Glomerular visceral epithelial cell (primary cell): ENCODE measurements around the gene NUDT16L1.

Experiments used
- DNase-seq: peaks from one replicate; pipeline ENCODE4 v3.0.0-alpha.2; 2016; ENCODE audit errors: extremely low spot score

The NUDT16L1 gene

DNA sequence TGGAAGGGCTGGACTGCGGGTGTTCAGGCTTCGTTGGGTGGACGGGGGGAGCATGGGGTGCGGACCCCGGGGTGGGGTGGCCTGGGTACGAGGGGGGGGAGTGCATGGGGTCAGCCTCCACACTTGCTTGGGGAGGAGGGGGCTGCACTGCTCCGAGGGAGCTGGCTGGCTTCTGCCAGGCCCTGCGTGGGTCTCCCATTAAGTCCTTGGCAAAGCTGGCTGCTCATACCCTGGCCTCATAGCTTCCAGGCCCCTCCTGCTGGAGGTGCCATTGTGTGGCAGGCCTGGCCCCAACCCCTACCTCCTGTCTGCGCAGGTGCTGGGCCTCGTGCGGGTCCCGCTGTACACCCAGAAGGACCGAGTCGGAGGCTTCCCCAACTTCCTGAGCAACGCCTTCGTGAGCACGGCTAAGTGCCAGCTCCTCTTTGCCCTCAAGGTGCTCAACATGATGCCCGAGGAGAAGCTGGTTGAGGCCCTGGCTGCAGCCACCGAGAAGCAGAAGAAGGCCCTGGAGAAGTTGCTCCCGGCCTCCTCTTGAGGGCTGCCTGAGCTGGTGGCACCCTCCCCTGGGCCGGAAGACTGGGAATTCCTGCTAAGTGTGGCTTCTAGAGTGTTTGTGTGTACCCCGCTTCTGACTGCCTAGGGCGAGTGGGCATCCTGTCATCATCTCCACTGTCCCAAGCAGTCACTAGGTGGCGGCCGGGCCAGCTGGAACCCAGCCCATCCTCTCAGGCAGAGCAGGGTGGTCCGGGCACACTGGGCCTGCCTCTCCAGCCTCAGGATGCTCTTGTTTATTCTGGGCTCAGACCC lies 1.5 kb downstream of the NUDT16L1 start:
- no peak for DNase-seq

GRCh38 chr16:4695473-4696171 lies 2.3 kb downstream of the NUDT16L1 start:
- no peak for DNase-seq

DNA sequence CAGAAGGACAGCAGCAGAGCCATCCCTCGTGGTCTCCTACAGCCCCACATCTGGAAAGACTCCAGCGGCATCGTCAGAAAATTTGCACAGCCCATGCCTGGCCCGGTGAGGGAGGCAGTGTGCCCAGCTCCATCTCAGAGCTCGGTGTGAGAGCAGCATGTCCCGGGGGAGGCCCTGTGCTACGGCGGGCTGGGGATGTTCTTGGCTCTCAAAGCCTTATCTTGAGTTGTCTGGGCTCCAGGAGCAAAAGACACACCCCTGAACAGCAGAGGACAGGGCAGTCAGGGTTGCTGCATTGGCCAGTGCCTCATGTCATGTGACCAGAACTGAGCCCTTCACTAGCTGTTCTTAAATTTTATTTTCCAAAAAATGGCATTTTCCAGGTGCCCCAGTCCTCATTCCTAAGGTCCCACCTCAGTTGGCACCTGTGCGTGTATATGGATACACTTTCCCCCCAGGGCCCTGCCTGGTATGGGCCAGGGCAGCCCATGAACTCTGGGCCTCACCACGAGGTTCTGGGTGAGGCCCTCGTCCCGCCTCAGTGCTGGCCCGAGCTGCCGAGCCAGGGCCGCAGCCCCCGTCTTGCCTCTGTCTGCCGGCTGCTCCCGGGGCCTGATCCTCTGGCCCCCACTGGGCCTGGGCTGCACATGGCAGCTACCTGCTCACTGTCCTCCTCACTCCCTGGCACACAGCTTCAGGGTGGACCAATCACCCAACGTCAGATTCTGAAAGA lies 3.0 kb downstream of the NUDT16L1 start:
- DNase-seq, result no peak

GRCh38 chr16:4696905-4697847 lies 3.8 kb downstream of the NUDT16L1 start:
- DNase-seq, result no peak

DNA sequence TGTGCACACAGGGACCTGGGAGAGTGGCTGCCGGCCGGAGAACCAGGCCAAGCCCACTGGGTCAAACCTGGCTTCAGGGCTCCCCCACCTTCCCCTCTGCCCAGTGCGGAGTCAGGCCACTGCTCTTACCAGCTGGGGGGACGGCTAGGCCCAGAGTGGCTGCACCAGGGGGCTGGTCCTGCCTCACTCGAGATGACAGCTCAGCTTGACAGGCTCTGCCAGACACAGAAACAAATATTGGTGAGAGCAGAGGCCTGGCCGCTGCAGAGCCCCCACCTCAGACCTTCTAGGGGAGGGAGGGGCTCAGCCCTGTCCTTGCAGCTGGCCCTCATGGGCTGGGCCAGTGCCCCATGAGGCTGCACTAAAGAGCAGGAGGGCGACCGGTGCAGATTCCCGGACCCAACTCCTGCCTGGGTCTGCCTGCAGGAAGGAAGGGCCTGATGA lies 4.5 kb downstream of the NUDT16L1 start:
- DNase-seq, result no peak

- DNase-seq, result no peak
Measured at GRCh38 chr16:4698321-4699045, 5.1 kb downstream of the NUDT16L1 start.

DNA sequence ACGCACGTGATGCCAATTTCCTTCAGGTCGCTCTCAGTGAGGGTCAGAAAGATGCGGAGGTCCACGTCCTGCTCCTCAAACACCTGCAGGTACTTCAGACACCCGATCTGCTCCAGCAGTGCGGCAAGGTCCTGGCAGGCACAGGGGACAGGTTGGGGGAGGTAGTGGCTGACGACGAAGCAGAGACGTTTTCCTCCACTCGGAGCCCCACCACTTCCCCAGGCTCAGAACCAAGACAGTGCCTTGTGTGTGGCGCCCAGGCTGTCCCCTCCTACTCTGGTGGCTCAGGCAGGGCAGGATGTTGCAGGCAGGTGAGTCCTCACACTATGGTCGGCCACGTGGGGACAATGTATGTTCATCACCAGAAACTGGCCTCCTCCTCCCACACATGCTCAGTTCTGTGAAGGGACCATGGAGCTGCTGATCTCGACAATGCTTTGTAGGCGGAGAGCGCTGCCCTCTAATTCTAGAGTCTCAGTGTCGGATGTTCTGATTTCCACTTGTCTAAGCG lies 5.7 kb downstream of the NUDT16L1 start:
- no peak for DNase-seq

DNA sequence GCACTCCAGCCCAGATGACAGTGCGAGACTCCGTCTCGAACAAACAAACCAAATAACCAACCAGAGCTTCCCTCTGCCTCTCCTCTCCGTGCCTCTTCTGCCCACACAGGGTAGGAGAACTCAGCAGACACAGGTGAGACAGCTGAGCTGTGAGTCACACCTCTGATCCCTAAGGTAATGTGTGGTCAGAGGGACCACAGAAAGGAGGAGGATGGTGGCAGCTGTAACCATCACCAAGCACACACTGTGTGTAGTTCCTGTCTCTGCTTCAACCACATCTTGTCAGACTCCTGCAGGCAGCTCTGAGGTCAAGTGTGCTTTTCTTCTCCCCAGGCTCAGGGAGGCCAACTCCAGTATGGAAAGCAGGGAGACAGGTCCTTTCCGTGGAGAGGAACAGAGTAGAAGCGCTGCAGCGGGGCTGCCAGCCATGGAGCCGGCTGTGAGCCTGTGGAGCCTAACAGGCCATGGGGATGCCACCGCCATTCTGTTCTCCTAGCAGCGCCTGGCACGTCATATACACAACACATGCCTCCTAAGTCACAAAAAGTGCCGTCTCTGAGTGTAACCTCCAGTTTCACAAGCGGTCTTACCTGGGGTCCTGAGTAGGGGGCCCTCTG lies 7.1 kb downstream of the NUDT16L1 start:
- DNase-seq, result no peak

- no peak for DNase-seq
Measured at GRCh38 chr16:4700997-4701743, 7.8 kb downstream of the NUDT16L1 start.

GRCh38 chr16:4701791-4702465 lies 8.6 kb downstream of the NUDT16L1 start:
- peak; percentile 23 for DNase-seq

DNA sequence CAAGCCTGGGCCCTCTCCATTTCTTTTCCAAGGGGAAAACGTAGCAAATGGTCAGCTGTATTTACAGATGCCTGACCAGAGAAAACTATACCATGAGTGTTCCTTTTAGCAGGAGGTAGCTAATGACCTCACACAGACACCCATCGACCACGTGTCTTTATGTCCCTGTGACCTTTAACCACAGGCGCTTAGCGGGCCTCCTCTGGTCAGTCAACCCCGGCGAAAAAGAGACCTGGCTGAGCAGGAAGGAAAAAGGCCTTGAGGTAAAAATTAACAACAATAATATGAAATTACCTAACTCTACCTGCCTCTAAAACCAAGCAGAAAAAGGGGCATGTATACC lies 9.1 kb downstream of the NUDT16L1 start:
- DNase-seq, result peak; percentile 59

DNA sequence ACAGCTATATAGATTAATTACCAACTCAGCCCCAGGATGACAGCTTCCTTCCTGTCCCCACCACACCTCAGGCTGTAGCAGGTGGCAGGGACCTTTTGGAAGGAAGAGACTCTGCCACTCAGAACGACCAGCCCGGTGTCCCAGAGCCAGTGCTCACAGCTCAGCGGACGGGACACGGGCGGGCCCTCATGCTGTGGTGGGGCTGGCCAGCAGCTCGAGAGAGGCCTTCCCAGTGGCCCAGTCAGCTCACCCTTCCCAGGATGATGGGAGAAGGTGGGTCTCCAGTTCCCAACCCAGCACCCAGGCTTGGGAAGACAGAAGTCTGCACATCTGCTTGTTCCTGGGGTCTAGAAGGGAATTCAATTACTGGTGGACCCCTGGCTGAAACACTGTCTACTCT lies 10.5 kb downstream of the NUDT16L1 start:
- no peak for DNase-seq

GRCh38 chr16:4704491-4704890 lies 11.1 kb downstream of the NUDT16L1 start:
- no peak for DNase-seq

GRCh38 chr16:4704913-4705312 lies 11.6 kb downstream of the NUDT16L1 start:
- DNase-seq, result no peak

- no peak for DNase-seq
Measured at GRCh38 chr16:4706871-4707270, 13.5 kb downstream of the NUDT16L1 start.

- no peak for DNase-seq
Measured at GRCh38 chr16:4709481-4709880, 16.1 kb downstream of the NUDT16L1 start.

GRCh38 chr16:4713663-4714501 lies 20.5 kb downstream of the NUDT16L1 start:
- DNase-seq, result no peak

DNA sequence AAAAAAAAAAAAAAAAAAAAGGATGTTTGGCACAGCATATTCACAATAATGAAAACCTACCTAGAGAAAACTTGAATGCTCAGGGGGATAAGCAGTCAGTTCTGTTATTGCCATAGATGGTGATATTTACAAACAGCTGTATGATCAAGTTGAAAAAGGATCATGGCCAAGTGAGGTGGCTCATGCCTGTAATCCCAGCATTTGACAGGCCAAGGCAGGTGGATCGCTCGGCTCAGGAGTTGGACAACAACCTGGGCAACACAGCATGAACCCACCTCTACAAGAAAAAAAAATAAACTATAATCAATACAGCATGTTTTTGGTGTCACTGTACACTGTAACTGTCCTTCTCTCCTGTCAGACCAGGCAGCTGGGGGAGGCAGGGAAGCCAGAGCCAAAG lies 21.6 kb downstream of the NUDT16L1 start:
- no peak for DNase-seq
